GM12891 (cell line): Measurements from ENCODE around the gene RITA1.

Experiments
- DNase-seq: peaks from one replicate; pipeline ENCODE4 v3.0.0; 2011; ENCODE audit warnings: low spot score; ENCODE audit not compliant: insufficient read length
- FAIRE-seq: peaks from 2 replicates; lab custom pipeline; 2011; peaks lifted over from hg19 to GRCh38; lab: Jason Lieb, UNC
- PAX5 ChIP-seq: IDR thresholded peaks from 2 replicates; pipeline ENCODE4 v1.6.1; 2011; ENCODE audit warnings: low read length, moderate library complexity, mild to moderate bottlenecking; ENCODE audit not compliant: insufficient read depth, severe bottlenecking
- POLR2A ChIP-seq: IDR thresholded peaks from 2 replicates; pipeline ENCODE4 v1.6.1; 2011; ENCODE audit warnings: low read depth, low read length, control low read depth
- POLR2AphosphoS5 ChIP-seq: IDR thresholded peaks from 2 replicates; pipeline ENCODE4 v1.6.1; 2011; ENCODE audit warnings: low read depth, low read length, control low read depth
- POU2F2 ChIP-seq: IDR thresholded peaks from 2 replicates; pipeline ENCODE4 v1.6.1; 2011; ENCODE audit warnings: low read depth, mild to moderate bottlenecking, control low read depth, low read length, moderate library complexity
- SPI1 ChIP-seq: IDR thresholded peaks from 2 replicates; pipeline ENCODE4 v1.6.1; 2011; ENCODE audit warnings: low read depth, low read length, control low read depth
- TAF1 ChIP-seq: IDR thresholded peaks from 2 replicates; pipeline ENCODE4 v1.6.1; 2011; ENCODE audit warnings: low read depth, low read length, control low read depth

Gene RITA1

DNA sequence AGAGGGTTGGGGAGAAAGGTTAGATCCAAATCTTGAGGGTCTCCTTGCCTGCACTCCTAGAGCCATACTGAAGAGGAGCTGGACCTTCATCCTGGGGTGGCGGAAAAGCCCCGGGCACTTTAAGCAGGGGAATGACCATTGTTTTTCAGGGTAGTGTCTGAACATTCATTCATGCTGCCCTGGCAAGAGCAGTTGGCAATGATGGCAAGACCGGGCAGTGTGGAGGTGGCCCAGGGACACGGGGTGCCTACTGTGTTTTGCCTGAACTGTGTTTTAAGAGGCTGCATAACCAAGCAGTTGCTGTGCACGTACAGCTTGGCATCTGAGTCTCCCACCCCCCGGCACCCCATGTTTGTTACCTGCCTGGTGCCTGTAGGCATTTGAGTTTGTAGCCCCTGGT is 50.5 kb downstream of the RITA1 start:
- no peak for TF ChIP-seq SPI1
- no peak for TF ChIP-seq PAX5
- no peak for TF ChIP-seq POLR2A
- TF ChIP-seq POLR2AphosphoS5 = no peak
- TF ChIP-seq TAF1 = no peak
- no peak for TF ChIP-seq POU2F2
- DNase-seq = no peak
- no peak for FAIRE-seq

DNA sequence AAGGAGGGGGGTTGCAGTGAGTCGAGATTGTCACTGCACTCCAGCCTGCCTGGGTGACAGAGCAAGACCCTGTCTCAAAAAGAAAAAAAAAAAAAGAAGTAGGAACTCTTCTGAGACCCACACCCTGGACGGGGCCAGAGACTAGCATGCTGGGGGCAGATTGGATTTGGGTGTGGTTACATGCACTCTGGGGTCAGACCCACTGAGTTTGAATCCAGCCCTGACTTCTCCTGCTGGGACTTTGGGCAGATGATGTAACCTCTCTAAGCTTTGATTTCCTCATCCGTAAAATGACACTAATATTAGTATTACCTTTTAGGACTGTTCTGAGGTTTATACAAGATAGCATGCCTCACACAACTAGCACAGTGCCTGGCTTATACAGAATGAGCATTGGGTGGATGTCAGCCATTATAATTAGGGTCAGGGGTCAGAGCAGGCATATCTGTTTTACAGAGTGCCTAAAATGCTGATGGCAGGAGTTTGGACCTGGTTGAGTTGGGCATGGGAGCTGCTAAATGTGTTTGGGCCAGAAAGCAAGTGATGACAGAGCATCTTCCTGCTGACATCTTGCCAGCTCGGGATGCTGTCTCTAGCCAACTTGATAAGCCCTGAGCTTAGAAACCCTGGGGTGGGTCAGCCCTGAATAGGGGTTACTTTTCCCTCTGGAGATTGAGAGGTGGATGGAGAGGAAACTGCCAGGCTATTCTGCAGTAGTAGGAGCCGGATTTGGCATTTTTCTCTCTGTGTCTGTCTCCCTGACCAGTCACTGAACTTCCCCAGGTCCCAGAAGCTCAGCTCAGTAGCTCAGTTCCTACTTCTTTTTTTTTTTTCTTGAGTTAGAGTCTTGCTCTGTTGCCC is 51.2 kb downstream of the RITA1 start:
- no peak for DNase-seq
- FAIRE-seq = no peak
- no peak for TF ChIP-seq POU2F2
- TF ChIP-seq PAX5 = no peak
- TF ChIP-seq TAF1 = no peak
- TF ChIP-seq SPI1 = no peak
- no peak for TF ChIP-seq POLR2A
- TF ChIP-seq POLR2AphosphoS5 = no peak

DNA sequence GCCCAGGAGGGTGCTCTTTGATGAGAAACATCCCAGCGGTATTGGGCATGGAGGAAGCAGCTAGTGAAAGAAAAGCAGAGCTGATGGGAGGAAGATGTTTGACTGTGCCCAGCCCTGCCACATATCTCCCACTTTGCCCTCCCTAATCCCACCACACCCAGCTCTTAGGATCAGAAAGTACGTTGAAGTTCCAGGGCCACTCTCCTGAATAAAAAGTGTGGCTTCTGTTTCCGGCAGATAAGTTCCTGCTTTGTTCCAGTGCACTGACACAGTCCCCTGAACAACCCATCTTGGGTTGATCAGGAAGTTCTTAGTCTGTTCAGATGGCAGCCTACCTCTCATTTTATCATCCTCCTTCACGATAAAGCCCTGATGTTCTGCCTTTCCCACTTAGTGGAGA is 52.2 kb downstream of the RITA1 start:
- DNase-seq = no peak
- TF ChIP-seq POU2F2 = no peak
- no peak for TF ChIP-seq PAX5
- TF ChIP-seq TAF1 = no peak
- TF ChIP-seq SPI1 = no peak
- no peak for TF ChIP-seq POLR2AphosphoS5
- no peak for TF ChIP-seq POLR2A
- FAIRE-seq = no peak

DNA sequence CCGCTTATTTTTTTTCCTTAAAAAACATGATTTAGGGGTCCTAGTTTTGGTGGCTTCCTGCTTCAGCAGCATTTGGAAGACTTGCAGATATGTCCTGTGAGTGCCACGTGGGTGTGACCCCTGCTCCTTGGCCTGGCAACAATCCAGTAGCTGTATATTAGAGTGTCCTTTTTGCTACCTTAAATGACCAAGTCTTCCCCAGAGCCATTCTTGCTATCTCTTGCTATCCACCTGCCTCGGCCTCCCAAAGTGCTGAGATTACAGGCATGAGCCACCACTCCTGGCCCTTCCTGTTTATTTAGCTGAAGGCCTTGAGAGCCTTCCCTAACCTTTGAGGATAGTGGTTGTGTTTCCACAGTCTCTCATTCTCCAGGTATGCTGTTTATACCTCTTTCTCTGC is 52.8 kb downstream of the RITA1 start:
- no peak for DNase-seq
- TF ChIP-seq TAF1 (no peak), POLR2A (no peak), SPI1 (no peak), PAX5 (no peak), POLR2AphosphoS5 (no peak), POU2F2 (no peak)
- no peak for FAIRE-seq

DNA sequence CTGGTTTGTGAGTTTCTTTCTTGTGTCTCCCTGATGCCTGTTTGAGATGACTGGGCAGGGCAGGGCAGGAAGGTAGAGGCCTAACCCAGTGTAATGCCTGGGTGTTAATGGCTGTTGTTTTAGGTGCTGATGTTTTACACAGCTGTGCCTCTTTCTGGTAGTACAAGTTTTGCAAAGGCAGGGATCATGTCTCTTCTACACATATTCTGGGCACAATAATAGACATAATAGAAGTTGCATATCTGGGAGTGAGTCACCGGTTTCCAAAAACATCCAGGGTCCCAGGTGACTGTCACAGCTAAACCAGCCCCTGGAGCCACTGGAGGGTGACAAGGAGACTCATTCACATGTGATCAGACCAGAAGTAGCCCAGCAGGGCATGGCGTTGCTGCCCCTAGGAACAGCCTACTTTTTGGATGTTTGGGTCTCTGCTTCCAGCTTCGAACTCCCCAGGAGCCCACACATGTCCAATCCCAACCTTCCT is 53.8 kb downstream of the RITA1 start:
- FAIRE-seq (no peak), DNase-seq (no peak)
- no peak for TF ChIP-seq POU2F2
- no peak for TF ChIP-seq POLR2AphosphoS5
- no peak for TF ChIP-seq TAF1
- no peak for TF ChIP-seq POLR2A
- no peak for TF ChIP-seq SPI1
- TF ChIP-seq PAX5 = no peak

DNA sequence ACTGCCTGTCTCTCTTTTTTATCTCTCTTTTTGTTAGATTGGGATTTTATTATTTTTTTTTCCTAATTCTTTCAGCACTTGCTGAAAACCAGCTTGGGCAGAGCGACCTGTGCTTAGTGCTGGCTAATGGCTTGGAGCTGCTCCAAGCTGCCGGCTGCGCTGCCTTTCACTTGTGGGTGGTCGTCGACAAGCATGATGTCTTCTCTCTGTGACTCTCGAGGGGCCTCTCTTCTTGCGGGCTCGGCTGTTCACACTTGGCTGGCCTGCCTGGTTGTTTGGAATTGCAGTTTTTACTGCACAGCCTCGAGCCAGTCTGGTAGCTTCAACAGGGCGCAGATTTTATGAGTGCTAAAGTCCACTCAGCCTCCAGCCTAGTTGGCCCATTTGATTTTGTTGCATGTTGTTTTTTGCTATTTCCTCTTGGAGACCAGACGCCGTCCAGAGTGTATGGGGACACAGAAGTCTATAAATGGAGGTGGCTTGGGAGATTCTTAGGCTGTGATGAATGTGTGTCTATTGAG is 54.4 kb downstream of the RITA1 start:
- DNase-seq (no peak), FAIRE-seq (no peak)
- TF ChIP-seq PAX5 = no peak
- no peak for TF ChIP-seq SPI1
- TF ChIP-seq POLR2AphosphoS5 = no peak
- no peak for TF ChIP-seq POU2F2
- TF ChIP-seq TAF1 = no peak
- no peak for TF ChIP-seq POLR2A

DNA sequence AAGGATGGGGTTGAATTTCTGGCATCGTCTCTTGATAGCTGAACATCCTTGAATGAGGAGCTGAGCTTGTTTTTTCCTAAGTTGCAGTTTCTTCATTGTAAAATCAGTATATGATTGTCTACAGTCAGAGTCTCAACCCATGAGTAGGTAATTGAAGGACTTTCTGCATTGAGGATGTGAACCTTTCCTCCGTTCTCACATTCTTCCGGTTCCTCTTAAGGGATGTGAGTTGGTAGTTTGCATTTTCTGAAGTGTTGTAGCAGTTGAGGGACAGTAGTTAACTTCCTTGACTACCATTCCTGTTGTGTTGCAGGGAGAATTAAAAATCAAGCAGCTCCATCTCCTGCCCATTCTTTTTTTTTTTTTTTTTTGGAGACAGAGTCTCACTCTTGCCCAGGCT is 54.9 kb downstream of the RITA1 start:
- FAIRE-seq (peak; percentile 52), DNase-seq (no peak)
- TF ChIP-seq PAX5 (no peak), POLR2AphosphoS5 (no peak), SPI1 (peak; percentile 71)

DNA sequence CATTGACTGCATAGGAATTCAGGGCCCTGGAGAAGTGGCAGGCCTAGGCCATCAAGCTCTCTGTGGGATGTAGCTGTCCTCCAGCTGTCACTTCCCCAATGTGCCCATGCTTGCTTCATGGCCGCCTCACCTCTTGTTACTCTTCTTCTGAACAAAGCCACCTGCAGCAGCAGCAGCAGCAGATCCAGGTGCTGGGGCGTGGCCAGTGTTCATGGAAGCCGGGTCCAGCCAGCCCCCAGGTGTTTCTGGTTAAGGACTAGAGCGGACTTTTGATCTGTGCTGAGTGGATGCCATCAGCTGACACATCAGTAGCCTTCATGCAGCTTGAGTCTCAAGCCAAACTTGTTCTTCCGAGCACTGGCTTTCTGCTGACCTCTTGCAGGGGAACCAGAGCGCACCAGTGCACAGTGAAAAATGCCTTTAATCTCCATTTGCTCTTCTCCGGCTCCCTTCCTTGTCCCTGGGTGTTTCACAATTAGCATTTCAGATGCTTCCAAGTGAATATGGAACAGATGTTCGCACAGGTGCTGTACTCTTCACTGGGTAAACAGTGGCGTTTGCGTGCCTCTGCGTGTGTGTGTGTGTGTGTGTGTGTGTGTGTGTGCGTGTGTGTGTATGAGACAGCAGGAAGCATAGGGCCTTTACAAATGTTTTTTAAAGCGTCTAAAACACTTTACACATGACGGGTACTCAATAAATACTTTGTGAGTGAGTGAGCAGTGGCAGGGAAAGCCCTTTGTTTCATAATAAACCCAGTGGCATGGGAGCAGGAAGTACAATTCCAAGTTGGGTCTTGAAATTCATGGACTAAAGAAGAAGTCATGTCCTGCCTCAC is 55.9 kb downstream of the RITA1 start:
- FAIRE-seq = no peak
- TF ChIP-seq POU2F2 = no peak
- TF ChIP-seq SPI1 = no peak
- no peak for TF ChIP-seq PAX5
- TF ChIP-seq POLR2A = no peak
- no peak for TF ChIP-seq POLR2AphosphoS5
- TF ChIP-seq TAF1 = no peak
- DNase-seq = no peak
